Activated CD4-positive, alpha-beta T cell treated with anti-CD3 and anti-CD28 coated beads, Interleukin-2, amount 10 ng/mL, durations not matched to agents 24 days and 14 days (primary cell): Measurements from ENCODE around the gene CDC42BPB. TPM values are rescaled to one million over a fixed set of nuclear protein-coding genes. Genes with fewer than 3 reads are reported as not detected.

Experiments
- DNase-seq: peaks from one replicate; pipeline ENCODE4 v3.0.0; 2022
- H3K27ac Mint-ChIP-seq: one replicate; pipeline ENCODE4 v1.8.0; 2022; ENCODE audit warnings: mild to moderate bottlenecking, mixed read lengths
- H3K27me3 Mint-ChIP-seq: one replicate; pipeline ENCODE4 v1.8.0; 2022; ENCODE audit warnings: mixed read lengths
- H3K36me3 Mint-ChIP-seq: one replicate; pipeline ENCODE4 v1.8.0; 2022; ENCODE audit warnings: low read depth, mild to moderate bottlenecking, mixed read lengths
- H3K4me1 Mint-ChIP-seq: one replicate; pipeline ENCODE4 v1.8.0; 2021; ENCODE audit warnings: mixed read lengths
- H3K4me3 Mint-ChIP-seq: one replicate; pipeline ENCODE4 v1.8.0; 2022; ENCODE audit warnings: mild to moderate bottlenecking, moderate library complexity, mixed read lengths
- H3K9me3 Mint-ChIP-seq: one replicate; pipeline ENCODE4 v1.8.0; 2021; ENCODE audit warnings: mixed read lengths
- intact Hi-C: fragments of 100-400 bp; cut with micrococcal nuclease; formaldehyde crosslinking; loops from one replicate; pipeline ENCODE4 v1.15.1; 2023
- total RNA-seq: library from RNA; stranded (reverse); gene quantifications from 2 replicates; pipeline ENCODE4 v1.2.3, GENCODE V29; 2022

Gene CDC42BPB
- total RNA-seq, 1 donor from 2014 or later: 1.7 TPM

- Mint-ChIP-seq H3K27ac (no peak overlapping the region), H3K9me3 (no peaks in the 10 kb centered on the region), H3K4me3 (no peak overlapping the region), H3K27me3 (no peaks in the 10 kb centered on the region), H3K4me1 (no peaks in the 10 kb centered on the region), H3K36me3 (no peaks in the 10 kb centered on the region)
- intact Hi-C loops: no loop called here
- no peak for DNase-seq
Measured at GRCh38 chr14:102938191-102938590, 119.2 kb downstream of the CDC42BPB start.

- Mint-ChIP-seq H3K36me3 (no peaks in the 10 kb centered on the region), H3K9me3 (no peaks in the 10 kb centered on the region), H3K27ac (no peak overlapping the region), H3K27me3 (no peaks in the 10 kb centered on the region), H3K4me3 (no peak overlapping the region), H3K4me1 (no peaks in the 10 kb centered on the region)
- DNase-seq: no peak
- intact Hi-C loops: no loop called here
Measured at GRCh38 chr14:102937331-102938175, 119.8 kb downstream of the CDC42BPB start.

GRCh38 chr14:102935756-102936155 is 121.6 kb downstream of the CDC42BPB start:
- no peaks in the 10 kb centered on the region for H3K36me3 Mint-ChIP-seq
- no peak for DNase-seq
- peaks cover 9% of the 10 kb centered on the region for H3K27me3 Mint-ChIP-seq
- no peak overlapping the region for H3K27ac Mint-ChIP-seq
- intact Hi-C loops: no loop called here
- no peak overlapping the region for H3K4me3 Mint-ChIP-seq
- H3K9me3 Mint-ChIP-seq: no peaks in the 10 kb centered on the region
- H3K4me1 Mint-ChIP-seq: no peaks in the 10 kb centered on the region

GRCh38 chr14:102933618-102934231 is 123.6 kb downstream of the CDC42BPB start:
- H3K9me3 Mint-ChIP-seq: no peaks in the 10 kb centered on the region
- DNase-seq: no peak
- no peak overlapping the region for H3K27ac Mint-ChIP-seq
- H3K4me3 Mint-ChIP-seq: no peak overlapping the region
- intact Hi-C loops: no loop called here
- H3K36me3 Mint-ChIP-seq: no peaks in the 10 kb centered on the region
- H3K4me1 Mint-ChIP-seq: peaks cover under 1% of the 10 kb centered on the region
- H3K27me3 Mint-ChIP-seq: peaks cover 10% of the 10 kb centered on the region

- H3K27ac Mint-ChIP-seq: no peak overlapping the region
Measured at GRCh38 chr14:102932484-102933248, 124.7 kb downstream of the CDC42BPB start.

DNA sequence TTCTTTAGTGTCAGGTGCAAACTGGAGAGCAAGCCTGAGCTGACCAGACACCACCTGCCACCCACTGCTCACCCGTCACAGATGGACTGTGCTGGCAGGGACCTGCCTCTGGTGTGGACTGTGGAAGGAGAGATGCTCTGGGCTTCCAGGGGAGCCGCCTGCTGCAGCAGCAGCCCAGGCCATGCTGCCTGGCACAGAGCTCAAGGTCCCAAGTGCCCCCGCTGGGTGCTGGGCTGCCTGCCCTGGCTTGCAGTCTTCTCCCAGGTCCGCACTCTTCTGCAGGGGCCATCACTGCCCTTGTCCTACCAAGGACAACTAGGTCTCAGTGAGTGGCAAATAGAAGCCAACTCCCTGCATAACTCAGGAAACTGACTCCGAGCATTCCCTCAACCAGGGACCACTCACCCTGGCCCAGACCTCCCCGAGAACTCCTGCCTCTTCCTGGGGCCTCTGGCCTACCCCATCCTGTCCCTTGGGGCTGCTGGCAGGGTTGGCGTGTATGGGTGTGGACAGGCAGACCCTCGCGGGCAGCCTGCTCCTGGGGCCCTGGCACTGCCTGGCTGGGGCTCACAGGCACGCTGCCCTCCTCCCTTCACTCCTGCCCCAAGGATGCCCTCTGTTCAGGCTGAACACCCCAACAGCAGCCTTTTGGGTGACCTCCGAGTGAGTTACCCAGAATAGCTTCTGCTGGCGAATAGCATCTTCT is 125.6 kb downstream of the CDC42BPB start:
- no peak for DNase-seq
- Mint-ChIP-seq H3K9me3 (no peaks in the 10 kb centered on the region), H3K4me1 (peaks cover 2% of the 10 kb centered on the region), H3K4me3 (no peak overlapping the region), H3K27me3 (peaks cover 23% of the 10 kb centered on the region), H3K27ac (no peak overlapping the region), H3K36me3 (no peaks in the 10 kb centered on the region)
- intact Hi-C loops: no loop called here

More at GRCh38 chr14:102932484-102933248, 124.7 kb downstream of the CDC42BPB start:
- intact Hi-C loops: no loop called here
- Mint-ChIP-seq H3K27me3 (peaks cover 17% of the 10 kb centered on the region), H3K36me3 (no peaks in the 10 kb centered on the region), H3K4me3 (no peak overlapping the region), H3K9me3 (no peaks in the 10 kb centered on the region), H3K4me1 (peaks cover 2% of the 10 kb centered on the region)
- DNase-seq: no peak

GRCh38 chr14:102930753-102931579 is 126.4 kb downstream of the CDC42BPB start:
- no peaks in the 10 kb centered on the region for H3K36me3 Mint-ChIP-seq
- no peak overlapping the region for H3K27ac Mint-ChIP-seq
- no peak for DNase-seq
- no peaks in the 10 kb centered on the region for H3K9me3 Mint-ChIP-seq
- H3K4me1 Mint-ChIP-seq: peaks cover 2% of the 10 kb centered on the region
- H3K4me3 Mint-ChIP-seq: no peak overlapping the region
- intact Hi-C loops: no loop called here
- H3K27me3 Mint-ChIP-seq: peaks cover 30% of the 10 kb centered on the region

DNA sequence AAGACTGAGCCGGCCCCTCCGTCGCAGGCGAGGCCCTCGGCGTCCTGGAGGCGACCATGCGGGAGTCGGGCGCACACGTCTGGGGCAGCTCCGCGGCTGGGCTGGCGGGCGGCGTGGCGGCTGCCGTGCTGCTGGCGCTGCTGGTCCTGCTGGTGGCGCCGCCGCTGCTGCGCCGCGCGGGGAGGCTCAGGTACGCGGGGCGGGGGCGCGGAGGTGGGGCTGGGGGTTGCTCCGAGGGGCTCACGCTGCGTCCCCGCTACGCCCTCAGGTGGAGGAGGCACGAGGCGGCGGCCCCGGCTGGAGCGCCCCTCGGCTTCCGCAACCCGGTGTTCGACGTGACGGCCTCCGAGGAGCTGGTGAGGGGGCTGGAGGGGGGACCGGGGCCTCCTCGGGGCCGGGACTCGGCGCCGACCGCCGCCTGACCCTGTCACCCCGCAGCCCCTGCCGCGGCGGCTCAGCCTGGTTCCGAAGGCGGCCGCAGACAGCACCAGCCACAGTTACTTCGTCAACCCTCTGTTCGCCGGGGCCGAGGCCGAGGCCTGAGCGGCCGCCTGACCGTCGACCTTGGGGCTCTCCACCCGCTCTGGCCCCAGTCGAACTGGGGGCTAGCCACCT is 127.1 kb downstream of the CDC42BPB start:
- Mint-ChIP-seq H3K4me1 (peaks cover 2% of the 10 kb centered on the region), H3K4me3 (no peak overlapping the region), H3K36me3 (no peaks in the 10 kb centered on the region), H3K27ac (no peak overlapping the region), H3K27me3 (peaks cover 36% of the 10 kb centered on the region), H3K9me3 (no peaks in the 10 kb centered on the region)
- DNase-seq: no peak
- intact Hi-C loops: no loop called here

- DNase-seq: no peak
- intact Hi-C loops: no loop called here
- Mint-ChIP-seq H3K27me3 (peaks cover 41% of the 10 kb centered on the region), H3K4me1 (peaks cover 2% of the 10 kb centered on the region), H3K36me3 (no peaks in the 10 kb centered on the region), H3K4me3 (peak overlapping the region; percentile 10), H3K27ac (no peak overlapping the region), H3K9me3 (no peaks in the 10 kb centered on the region)
Measured at GRCh38 chr14:102929241-102930137, 127.9 kb downstream of the CDC42BPB start.

- Mint-ChIP-seq H3K27me3 (peaks cover 46% of the 10 kb centered on the region), H3K9me3 (no peaks in the 10 kb centered on the region), H3K27ac (no peak overlapping the region), H3K4me1 (peaks cover 2% of the 10 kb centered on the region), H3K36me3 (no peaks in the 10 kb centered on the region), H3K4me3 (peak overlapping the region; percentile 69)
- intact Hi-C loops: no loop called here
- peak; percentile 89 for DNase-seq
Measured at GRCh38 chr14:102928412-102929240, 128.7 kb downstream of the CDC42BPB start.

- Mint-ChIP-seq H3K27ac (no peak overlapping the region), H3K4me3 (peak overlapping the region; percentile 69), H3K27me3 (peaks cover 50% of the 10 kb centered on the region), H3K36me3 (no peaks in the 10 kb centered on the region), H3K9me3 (no peaks in the 10 kb centered on the region), H3K4me1 (peaks cover 2% of the 10 kb centered on the region)
- DNase-seq: no peak
- intact Hi-C loops: no loop called here
Measured at GRCh38 chr14:102927878-102928411, 129.4 kb downstream of the CDC42BPB start.
